HG03135 (cell line): ENCODE data around the gene NAA38.

Experiments
- ATAC-seq: cut with Tn5 transposase; IDR thresholded peaks from one replicate; pipeline ENCODE4 v1.9.1; 2021; ENCODE audit warnings: mild to moderate bottlenecking, moderate library complexity; ENCODE audit not compliant: unreplicated experiment

The NAA38 gene, protein sequence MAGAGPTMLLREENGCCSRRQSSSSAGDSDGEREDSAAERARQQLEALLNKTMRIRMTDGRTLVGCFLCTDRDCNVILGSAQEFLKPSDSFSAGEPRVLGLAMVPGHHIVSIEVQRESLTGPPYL

DNA sequence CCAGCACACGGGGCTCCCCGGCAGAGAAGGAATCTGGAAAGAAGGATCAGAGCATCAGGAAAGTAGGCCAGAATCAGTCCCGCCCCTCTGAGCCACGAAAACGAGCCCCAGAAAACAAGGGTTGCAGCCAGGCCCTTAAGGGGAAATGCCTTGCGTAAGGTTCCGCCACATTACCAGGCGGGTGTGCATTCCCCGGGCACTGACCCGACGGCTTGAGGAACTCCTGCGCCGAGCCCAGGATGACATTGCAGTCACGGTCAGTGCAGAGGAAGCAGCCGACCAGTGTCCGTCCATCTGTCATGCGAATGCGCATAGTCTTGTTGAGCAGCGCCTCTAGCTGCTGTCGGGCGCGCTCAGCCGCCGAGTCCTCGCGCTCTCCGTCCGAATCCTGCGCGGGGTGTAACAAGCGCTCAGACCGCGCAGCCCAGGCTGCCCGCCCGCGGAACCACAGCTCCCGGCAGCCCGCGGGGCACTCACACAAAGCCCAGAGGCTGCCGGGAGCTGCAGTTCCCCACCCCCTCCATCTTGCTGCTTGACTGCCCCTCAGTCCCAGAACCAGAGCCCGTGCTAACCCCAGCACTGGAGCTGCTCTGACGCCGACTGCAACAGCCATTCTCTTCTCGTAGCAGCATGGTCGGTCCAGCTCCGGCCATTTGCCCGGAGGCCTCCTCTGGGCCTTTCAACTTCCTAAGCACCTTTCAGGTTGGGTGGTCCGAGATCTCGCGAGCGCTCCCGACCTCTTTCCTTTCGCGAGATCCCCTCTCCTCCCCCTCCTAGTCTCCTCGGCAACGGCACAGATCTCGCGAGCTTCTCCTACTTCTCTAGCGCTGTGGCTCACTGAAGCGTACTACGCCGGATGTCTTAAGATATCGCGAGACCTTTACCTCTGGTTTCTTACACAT lies at the start of gene NAA38:
TSS of gene NAA38 (minus strand) at position 749 of the 902 bp plus-strand sequence. CDS start at position 653, 96 bp downstream.
- peak; percentile 65 for ATAC-seq

DNA sequence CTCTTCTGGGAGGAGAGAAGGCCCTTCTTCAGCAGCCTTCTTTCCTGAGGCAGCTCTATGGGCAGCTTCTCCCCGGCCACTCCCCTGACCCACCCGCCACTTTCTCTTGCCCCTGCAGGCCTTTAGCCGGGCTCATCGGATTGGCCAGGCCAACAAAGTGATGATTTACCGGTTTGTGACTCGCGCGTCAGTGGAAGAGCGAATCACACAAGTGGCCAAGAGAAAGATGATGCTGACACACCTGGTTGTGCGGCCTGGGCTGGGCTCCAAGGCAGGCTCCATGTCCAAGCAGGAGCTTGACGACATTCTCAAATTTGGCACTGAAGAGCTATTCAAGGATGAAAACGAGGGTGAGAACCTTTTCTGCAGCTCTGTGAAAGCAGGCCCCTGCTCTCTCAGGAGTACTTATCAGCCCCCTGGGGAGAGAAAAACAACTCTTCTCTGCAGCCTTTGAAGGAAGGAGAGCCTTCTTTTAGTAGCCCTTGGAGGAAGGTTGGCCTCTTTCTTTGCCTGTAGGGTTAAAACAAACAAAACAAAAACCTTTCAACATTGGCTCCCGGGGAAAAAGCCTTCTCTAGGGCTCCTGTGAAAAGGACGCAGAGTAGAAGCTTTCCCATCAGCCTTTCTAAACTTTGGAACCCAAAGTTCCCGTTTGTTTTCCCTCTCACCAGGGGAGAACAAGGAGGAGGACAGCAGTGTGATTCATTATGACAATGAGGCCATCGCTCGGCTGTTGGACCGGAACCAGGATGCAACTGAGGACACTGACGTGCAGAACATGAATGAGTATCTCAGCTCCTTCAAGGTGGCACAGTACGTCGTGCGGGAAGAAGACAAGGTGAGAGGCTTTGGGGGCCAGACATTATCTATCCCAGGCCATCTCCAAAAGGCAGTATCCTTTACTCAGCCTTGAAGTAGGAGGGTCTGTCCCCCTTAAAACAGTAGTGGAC lies 46.1 kb upstream of the NAA38 start:
- ATAC-seq: no peak

DNA sequence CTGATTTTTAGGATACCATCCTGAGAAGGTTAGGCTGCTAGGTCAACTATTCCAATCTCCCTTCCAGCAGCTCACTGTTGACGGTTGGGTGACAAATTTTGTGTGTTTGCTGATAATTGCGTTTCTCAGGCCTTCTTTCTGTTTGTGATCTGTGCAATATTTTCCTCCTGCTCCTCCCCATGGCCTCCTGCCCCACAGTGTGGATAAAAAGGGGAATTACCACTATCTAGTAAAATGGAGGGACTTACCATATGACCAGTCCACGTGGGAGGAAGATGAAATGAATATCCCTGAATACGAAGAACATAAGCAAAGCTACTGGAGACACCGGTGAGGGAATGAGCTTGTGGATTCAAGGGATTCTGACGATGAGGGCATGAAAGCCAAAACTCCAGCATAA lies 40.4 kb upstream of the NAA38 start:
- ATAC-seq: no peak

DNA sequence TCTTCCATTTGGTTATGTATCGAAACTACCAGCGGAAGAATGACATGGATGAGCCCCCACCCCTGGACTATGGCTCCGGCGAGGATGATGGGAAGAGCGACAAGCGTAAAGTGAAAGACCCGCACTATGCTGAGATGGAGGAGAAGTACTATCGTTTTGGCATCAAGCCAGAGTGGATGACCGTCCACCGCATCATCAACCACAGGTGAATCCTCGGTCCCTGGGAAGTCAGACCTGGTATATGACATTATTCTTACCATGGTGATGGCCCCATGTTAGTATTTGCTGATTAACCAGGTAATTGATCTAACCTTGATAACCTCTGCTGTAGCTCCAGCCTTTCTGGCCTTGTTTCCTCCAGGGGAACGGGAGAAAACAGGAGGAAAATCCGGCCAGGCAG lies 39.7 kb upstream of the NAA38 start:
- ATAC-seq: no peak

DNA sequence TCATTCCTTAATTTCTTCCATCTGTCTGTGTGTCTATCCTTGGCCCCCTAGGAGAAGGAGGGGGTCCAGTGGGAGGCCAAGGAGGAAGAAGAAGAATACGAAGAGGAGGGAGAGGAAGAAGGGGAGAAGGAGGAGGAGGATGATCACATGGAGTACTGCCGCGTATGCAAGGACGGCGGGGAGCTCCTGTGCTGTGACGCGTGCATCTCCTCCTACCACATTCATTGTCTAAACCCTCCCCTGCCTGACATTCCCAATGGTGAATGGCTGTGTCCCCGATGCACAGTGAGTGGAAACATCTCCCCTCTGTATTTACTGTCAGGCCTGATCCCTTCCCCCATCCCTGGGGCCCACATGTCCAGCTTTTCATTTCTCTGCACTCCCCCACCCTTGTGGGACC lies 37.5 kb upstream of the NAA38 start:
- no peak for ATAC-seq

DNA sequence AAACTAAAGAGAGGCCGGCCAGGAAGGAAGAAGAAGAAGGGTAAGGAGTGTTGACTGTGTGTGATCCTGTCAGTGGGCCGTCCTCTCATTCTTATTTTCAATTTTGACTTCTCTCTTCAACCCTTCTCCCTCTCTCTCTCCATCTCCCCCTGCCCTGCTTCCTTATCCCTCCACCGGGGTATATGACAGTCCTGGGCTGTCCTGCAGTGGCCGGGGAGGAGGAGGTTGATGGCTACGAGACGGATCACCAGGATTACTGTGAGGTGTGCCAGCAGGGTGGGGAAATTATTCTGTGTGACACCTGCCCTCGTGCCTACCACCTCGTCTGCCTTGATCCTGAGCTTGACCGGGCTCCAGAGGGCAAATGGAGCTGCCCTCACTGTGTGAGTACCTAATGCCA lies 36.9 kb upstream of the NAA38 start:
- ATAC-seq: no peak

DNA sequence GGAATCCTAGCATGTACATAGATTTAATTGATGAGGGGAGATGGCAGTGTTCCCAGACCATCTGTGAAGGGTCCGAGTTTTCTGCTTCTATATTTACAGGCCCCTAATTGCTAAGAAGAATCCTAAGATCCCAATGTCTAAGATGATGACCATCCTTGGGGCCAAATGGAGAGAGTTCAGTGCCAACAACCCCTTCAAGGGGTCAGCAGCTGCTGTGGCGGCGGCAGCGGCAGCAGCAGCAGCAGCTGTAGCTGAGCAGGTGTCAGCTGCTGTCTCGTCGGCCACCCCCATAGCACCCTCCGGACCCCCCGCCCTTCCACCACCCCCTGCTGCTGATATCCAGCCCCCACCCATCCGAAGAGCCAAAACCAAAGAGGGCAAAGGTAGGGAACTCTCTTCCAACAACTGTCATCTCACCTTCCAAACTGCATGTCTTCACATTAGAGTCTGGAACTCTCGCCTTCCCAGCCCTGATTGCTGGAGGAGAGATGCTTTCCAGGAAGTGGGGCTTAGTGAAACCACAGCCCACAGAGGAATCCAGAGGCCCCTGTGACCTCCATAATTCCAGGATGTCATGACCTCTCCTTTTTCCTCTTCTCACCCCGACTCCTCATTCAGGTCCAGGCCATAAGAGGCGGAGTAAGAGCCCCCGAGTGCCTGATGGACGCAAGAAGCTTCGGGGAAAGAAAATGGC lies 36.0 kb upstream of the NAA38 start:
- no peak for ATAC-seq

DNA sequence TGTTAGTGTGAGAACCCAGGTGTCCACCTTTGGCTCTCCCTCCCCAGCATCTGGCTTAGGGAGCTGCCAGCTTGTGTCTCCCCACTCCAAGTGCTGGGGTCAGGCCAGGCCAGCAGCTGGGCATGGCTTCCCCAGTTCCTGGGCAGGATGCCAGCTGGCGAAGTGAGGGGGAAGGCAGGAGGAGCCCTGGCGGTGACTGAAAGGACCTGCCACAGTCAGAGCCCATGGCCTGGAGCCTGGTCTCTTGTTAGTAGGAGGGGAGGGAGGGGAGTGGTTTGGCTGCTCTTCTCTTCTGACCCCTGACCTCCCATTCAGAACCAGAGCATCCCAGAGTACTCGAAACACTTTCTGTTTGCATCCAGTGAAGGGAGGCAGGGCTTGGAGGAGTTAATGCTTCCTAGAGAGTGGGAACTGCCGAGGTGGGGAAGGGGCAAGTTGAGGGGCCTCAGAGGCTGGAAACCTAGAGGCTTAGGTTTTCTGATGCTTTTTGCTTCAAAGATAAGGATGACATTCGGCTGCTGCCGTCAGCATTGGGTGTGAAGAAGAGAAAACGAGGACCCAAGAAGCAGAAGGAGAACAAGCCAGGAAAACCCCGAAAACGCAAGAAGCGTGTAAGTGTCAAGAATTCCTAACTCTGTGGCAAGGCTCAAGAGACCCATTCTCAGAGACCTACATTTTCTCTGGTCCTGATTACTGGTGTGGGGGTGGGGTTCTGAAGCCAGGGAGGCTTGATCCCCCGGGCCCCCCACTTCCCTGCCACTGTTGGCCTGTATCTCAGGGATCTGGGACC lies 32.0 kb upstream of the NAA38 start:
- no peak for ATAC-seq

DNA sequence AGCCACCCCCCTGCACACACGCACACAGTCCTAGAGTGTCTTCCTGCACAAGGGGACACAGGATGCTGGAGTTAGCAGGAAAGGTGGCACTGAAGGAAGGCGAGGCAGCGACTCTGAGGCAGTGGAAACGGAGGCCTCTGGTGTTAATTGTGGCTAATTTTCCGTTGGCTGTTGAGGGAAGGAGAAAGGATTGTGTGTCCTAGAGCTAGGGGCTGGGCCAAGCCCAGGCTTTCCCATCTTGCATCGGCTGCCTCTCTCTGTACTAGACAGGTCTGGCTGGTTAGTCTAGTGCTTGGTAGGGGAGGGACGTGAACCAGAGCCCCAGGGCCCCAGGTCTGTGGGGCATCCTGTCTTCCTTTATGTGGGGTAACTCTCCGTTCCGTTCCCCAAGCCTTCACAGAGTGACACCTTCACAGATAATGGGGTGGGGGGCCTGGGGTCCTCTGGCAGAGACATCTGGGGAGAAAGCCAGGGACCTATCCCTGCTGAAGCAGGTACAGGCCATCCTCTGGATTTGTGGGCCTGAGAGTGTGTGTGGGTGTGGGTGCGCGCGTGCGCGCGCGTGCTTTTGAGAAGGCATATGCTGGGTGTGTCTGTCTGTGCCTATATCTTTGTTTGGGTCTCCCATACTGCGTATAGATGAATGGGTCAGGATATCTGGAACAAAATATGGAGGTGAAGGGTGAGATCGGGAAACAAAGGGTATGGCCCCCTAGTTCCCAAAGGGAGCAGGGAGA lies 31.0 kb upstream of the NAA38 start, which contains the start of gene CHD3:
TSS of gene CHD3 (plus strand) at position 606 of the 737 bp plus-strand sequence. CDS start 212 bp downstream, outside the sequence.
- no peak for ATAC-seq

DNA sequence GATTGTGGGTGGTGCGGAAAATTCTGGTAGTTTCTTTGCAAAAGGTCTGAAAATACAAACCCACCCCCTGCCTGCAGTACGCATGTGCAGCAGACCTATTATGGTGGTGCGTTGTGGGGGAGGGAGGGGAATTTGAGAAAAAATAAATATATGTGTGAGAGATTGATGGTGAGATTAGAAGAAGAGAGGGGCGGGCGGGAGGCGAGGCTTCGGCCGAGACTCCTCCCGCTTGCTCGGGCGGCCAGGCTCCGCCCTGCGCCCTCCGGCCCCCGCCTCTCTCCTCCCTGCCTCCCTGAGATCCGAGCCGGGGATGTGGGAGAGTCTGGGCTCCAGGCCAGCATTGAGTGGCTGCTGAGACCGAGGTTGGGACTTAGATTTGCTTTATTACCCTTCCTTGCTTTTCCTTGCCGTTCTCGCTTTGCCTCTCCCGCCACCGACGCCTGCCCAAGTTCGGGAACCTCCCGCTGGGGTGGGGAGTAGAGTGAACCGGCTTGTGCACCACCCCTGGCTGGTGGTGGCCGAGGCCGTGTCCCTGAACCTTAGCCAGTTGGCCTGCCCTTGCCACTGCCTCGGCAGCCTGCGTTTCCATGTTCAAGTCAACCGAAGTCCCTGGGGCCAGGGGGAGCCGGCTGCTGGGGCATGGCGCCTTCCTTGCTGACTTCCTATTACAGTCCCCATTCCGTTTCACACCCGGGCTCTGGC lies 30.3 kb upstream of the NAA38 start:
- ATAC-seq: no peak

DNA sequence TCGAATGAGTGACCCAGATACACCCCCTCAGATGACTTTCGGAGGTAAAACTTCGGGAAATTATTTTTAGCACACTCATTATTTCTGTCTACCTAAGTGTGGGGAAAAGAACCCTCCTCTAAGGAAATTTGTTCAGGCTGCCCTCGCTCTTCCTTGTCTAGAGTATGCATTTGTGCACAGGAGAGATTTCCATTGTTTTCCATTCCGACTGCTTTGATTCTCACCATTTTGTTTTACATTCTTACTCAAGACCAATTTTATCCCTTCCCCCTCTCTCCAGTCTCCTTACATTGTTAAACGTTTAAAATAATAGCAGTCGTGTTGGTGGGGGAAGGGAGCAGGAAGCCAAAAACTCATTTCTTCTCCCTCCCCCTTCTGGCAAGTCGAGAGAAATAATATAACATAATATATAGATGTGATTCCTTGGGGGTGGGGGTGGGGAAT lies 29.7 kb upstream of the NAA38 start:
- no peak for ATAC-seq

DNA sequence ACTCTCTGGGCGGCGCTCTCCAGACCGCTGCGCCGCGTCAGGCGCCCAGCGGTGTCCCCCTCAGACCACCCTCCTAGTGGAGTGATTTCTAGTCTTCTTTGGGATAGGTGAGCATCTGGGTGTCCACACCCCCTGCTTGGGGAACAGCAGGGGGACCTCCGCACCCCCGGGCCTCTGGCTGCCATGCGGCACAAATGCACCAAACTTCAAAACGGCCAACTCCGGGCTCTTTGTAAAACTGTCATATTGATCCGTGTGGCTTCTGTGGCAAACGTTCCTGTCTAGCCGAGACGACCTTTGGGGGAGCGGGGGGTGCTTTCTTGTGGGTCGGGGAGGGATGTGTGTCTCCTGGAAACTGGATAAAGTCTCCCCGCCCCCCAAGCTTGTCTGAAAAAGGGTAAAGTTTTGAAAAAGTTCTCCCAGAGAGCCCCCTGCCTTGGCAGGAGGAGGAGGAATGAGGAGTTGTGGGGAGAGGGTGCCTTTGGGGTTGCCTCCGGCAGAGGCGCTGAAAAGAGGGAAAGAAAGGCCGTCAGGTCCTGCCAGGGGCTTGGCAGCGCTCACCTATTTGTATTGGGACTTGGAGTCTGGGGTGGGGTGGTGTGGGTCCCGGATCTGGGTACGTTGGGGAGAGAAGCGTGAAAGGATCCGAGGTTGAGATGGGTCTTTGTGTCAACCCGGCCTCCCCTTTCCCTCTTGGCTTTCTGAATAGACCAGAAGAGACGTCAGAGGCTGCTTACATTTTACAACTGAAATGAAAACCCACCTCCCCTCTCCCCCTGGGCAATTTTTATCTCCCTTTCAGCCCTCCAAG lies 29.1 kb upstream of the NAA38 start:
- no peak for ATAC-seq

DNA sequence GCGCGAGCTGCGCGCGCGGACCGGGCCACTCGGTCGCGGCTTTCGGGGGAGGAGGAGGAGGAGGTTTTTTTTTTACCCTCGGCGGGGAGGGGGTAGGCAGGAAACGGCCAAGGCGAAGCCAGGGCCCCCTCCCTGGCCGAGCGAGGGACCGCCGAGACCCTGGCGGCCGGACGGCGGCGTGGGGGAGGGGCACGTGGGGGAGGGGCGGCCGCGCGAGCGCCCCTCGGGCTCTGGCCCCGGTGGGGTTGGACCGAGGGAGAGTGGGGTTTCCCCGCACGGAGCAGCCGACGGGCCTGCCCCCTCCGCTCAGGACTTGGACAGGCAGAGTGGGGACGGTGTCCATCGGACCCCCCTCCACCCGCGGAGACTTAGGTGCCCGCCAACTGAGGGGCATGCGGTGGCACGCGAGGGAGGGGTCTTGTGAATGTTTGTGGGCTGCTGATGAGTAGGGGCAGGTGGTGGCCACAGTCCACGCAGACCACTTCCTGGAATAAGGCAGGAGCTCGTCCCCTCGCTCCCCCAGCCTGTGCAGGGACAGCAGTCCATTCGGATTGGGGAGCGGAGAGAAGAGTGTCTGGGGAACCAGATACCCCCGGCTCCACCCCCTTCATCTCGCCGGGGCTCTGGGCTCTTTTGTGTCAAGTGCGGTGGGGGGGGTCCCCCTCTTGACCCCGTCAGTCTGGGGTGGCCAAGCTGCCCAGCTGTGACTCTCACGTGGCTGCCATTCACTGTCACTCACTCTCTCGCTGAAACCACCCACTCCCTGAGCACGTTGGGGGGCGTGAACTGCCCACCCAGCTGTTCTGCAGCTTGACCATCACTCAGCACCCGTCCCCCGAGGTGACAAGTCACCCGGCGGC lies 28.2 kb upstream of the NAA38 start:
- ATAC-seq: no peak

DNA sequence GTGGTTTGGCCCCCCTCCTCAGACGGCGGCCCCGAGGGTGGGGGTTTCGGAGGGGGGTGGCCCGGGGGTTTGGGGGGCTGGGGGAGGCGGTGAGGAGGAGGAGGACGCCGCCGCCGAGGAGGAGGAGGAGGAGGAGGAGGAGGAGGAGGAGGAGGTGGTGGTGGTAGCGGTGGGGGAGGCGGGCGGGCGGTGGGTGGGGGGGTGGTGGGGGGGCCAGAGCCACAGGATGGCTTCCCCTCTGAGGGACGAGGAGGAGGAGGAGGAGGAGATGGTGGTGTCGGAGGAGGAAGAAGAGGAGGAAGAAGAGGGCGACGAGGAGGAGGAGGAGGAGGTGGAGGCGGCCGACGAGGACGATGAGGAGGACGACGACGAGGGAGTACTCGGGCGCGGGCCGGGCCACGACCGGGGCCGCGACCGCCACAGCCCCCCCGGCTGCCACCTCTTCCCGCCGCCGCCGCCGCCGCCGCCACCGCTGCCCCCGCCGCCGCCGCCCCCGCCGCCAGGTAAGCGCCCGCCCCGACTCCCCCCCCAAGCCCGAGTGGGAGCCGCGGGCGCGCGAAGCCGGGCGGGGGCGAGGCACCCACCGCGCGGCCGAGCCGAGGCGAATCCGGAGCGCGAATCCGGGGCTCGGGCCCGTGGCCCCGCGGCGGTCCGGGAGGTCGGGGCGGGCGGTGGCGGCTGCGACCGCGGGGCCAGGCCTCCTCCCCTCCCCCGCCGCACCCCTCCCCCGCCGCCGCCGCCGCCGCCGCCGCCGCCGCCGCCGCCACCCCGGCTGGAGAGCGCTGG lies 27.4 kb upstream of the NAA38 start:
- ATAC-seq: no peak

DNA sequence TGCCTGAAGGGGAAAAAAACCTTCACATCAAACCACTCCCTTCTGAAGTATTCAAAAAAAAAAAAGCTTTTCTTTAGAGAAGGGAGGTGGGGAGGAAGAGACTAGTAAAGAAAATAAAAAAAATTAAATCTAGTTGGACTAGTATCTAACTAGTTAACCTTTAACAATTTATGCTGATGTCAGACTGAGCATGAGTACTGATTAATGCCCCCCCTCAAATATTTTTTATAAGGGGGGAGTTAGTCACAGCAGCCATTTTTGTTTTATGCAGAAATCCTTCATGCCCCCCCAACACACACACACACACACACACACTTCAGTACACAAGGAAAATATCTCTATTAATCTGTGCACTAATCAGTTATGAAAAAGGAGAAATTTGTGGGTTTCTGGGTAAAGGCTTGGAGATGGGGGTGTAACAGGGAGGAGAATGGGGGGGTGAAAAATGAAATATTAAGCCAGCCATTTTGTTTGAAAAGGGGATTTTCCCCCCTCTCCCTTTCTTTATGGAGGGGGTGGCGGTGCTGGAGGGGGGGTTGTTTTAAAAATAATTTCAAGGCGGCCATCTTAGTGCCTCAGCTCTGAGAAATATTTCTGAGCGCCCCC lies 26.5 kb upstream of the NAA38 start:
- no peak for ATAC-seq

DNA sequence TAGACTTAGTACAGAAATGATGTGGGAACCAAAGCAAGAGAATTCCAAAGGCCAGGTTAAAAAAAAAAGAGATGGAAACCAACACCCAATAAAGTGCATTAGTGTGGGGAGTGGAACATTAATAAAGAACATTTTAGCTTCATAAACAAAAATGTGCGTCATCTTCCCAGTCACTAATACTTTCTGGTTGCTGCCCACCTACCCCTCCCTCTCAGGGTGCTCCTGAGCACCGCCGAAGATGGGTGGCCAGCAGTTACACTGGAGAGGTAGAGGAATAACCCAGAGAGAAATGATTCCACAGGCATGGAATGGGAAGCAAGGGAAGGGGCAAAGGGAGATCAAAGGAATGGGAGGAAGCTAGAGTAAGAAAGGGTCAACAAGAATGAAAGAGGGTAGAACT lies 25.3 kb upstream of the NAA38 start:
- ATAC-seq: no peak
